GM12875 (cell line): ENCODE results near the gene HOXD12.

Experiments used
- H3K4me3 ChIP-seq: one replicate; pipeline ENCODE4 v1.5.1; 2011; ENCODE audit warnings: low read depth, low read length, control low read depth
- CTCF ChIP-seq: IDR thresholded peaks from 2 replicates; pipeline ENCODE4 v1.5.1; 2011; ENCODE audit warnings: low read depth, mild to moderate bottlenecking, control low read depth, inconsistent platforms, low read length, moderate library complexity, borderline replicate concordance; ENCODE audit not compliant: insufficient read depth

Gene HOXD12

GRCh38 chr2:176090862-176091261 is 8.7 kb upstream of the HOXD12 start:
- no peak for TF ChIP-seq CTCF
- no peak overlapping the region for H3K4me3 ChIP-seq

GRCh38 chr2:176091329-176092258 is 8.0 kb upstream of the HOXD12 start:
- no peak overlapping the region for H3K4me3 ChIP-seq
- TF ChIP-seq CTCF: no peak

- no peak for TF ChIP-seq CTCF
- H3K4me3 ChIP-seq: no peak within 1 kb of the TSS
Measured at GRCh38 chr2:176092270-176093144, 7.1 kb upstream of the HOXD12 start, which contains the start of gene HOXD13. Gene HOXD13, plus strand, starts transcription at chr2:176092721. Its CDS starts 170 bp downstream, at chr2:176092891.

- no peak overlapping the region for H3K4me3 ChIP-seq
- no peak for TF ChIP-seq CTCF
Measured at GRCh38 chr2:176093145-176093897, 6.3 kb upstream of the HOXD12 start.

- no peak overlapping the region for H3K4me3 ChIP-seq
- TF ChIP-seq CTCF: no peak
Measured at GRCh38 chr2:176093898-176094249, 5.7 kb upstream of the HOXD12 start.

- TF ChIP-seq CTCF: no peak
- no peak overlapping the region for H3K4me3 ChIP-seq
Measured at GRCh38 chr2:176094349-176094748, 5.2 kb upstream of the HOXD12 start.
